ENCODE measurements around the gene ALKBH5.

ALKBH5 gene

DNA sequence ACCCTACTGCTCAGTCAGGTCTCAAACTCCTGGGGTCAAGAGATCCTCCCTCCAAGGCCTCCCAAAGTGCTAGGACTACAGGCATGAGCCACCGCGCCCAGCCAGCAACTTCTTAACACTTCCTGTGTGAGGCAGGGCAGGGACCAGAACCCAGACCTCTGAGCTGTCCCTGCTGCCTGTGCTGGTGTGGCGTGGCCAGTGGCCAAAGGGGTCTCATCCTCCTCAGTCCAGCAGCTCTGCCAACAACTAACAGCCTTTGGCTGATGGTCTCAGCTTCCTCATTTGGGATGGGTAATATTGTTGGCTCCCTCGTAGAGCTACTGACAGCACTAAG is 40.4 kb downstream of the ALKBH5 start:
- DNase-seq = no peak

DNA sequence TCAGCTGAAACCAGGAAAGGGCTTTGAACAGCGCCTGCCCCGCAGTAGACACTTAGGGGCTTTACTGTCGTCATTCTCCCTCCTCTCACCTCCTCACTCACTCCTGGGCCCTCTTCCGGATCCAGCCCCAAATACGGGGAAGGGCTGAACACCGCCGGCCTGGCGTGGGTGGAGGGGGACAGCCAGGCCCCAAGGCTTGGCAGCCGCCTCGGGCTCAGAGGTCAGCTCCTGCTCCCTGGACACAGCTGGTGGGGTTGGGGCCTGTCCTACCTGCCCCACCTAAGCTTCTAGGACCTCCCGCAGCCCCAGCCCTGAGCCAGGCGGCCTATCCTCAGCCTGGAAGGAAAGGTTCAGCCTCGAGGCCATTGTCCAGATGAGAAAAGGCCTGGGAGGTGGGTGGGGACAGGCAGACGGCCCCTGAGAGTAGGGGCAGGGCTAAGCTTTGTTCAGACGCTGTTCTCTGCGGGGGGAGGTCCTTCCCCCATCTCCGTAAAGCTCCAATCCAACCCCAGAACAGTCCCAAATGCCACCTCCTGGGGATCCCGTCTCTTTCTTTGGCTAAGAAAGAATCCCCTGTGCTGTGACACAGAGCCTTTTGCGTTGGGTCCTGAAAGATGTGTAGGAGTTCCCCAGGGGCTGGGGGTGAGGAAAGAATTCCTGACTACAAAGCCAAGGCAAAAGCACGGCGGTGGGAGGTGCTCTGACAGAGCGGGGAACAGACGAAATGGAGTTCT is 40.9 kb downstream of the ALKBH5 start:
- DNase-seq = peak; percentile 76

DNA sequence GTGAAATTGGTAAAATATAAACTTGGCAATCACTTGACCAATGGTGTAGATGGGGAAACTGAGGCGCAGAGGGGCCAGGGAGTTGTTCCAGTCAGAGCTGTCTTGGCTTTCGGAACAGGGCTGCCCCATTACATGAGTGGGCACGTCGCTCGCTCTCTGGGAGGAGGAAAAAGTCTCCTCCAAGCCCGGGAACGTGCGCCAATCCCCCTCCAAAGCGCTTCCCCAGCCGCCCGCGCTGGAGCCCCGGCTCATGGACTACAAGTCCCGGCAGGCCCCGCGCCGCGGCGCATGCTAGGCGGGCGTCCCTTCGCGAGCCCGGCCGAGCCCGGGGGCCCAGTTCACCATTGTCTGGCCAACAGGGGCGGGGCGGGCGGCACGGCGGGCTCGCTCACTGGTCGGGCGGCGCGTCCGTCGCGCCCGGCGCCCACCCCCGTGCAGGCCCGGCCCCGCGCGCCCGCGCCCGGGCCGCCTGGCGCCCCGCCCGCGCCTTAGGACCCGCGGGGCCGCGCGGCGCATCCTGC is 41.6 kb downstream of the ALKBH5 start, which contains the start of gene LLGL1:
Gene LLGL1 (plus strand): TSS at position 515 of the 521 bp plus-strand sequence. CDS start 48 bp downstream, outside the sequence.
- DNase-seq = peak; percentile 95

DNA sequence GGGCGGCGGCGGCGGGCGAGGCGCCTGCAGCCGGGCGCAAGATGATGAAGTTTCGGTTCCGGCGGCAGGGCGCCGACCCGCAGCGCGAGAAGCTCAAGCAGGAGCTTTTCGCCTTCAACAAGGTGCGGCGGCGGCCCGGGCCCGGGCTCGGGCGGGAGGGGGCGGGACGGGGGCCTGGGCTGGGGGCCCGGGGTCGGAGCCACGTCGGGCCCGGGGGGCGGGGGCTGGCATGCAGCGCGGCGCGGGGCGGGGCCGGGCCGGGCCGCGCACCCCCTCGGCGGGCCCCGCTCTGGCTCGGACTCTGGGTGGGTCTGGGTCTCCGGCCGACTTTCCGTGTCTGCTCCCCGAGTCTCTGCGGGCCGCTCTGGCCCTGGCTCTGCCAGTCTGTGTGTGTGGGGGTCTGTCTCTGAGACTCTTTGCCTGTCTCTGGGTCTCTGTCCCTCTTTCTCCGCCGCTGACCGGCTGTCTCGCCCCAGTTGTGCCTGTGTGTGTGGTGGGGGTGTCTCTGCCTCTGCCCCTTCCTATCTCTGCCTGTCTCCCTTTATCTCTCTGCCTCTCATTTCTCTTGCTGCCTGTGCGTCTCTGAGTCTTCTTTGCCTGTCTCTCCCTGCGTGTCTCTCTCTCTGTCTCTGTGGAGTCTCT is 42.1 kb downstream of the ALKBH5 start:
- peak; percentile 7 for DNase-seq

DNA sequence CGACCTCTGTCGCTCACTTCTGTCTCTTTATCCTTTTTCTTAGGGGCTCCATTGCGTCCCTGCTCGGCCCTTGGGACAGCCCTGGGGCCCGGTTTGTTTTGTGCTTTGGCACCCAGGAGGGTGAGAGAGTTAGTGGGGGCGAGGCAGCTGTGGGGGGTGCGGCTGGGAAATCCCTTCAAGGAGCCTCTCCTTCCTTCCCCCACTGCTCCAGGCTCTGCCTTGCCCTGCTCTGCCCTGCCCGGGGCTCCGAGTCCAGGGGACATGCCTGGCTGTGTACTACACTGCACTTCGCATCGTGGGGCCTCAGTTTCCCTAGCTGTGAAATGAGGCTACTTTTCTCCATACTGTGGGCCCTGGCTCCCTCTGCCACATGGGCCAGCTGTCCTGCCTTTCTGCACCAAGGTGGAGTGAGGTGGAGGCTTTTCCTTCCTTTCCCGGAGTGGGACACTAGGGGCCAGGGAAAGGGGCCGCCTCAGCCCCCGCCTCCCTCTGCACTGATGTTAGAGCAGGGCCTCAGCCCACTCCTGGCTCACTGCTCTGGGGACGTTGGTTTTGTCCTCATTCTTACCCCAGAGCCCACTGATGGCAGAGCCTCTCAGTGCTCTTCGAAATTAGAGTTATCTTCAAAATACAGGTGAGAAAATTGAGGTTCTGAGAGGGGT is 42.8 kb downstream of the ALKBH5 start:
- DNase-seq = no peak

DNA sequence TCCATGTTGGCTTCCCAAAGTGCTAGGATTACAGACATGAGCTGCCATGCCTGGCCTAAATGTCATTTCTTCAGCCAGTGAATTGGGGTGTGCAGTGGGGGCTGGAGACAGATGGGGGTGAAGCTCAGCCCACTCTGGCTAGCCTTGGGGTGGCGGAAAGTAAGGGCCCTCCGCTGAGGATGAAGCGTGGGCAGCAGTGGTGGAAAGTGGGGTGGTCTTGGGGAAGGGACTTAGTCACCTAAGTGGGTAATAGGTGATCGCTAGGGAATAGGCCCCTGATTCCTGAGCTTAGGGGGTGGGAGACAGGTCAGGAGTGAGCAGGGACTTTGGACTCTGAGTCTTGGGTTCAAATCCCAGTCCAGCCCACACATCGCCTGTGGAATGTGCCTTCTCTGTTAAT is 44.0 kb downstream of the ALKBH5 start:
- no peak for DNase-seq

DNA sequence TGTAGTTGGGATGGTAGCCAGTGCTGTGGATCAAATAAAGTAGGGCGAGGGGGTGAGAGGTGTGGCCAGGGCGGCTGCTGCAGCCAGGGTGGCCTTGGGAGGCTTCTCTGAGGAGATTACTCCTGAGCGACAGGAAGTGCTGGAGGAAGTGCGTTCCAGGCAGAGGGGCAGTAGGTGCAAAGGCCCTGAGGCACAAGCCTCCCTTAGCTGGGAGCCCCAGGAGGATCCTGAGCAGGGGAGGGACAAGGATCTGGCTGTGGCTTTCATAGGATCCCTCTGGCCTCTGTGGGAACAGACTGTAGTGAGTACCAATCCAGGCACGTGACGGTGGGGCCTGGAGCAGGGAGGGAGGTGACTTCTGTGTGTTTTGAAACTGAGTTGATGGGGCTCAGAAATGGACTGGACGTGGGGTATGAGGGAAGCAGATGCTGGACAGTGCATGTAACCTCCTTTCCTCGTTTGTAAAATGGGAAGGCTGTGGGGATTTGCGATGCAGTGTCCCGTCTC is 44.6 kb downstream of the ALKBH5 start:
- no peak for DNase-seq

DNA sequence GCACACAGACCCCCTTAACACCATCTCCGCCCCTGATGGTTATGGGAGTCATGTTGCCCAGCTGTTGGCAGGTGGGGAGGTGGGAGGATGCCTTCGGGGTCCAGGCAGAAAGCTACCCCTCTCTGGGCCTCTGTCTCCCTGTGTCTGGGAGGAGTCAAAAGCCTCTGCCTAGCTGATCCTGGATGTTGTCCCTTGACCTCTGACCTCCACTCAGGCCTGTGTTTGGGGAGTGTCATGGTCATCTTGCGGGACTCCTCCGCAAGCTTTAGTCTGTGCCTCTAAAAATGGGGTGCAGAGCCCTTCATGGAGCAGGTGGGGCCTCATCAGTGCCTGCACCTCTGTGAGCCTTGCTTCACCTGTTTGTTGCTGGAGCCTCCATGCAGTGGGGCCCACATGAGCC is 45.6 kb downstream of the ALKBH5 start:
- DNase-seq = no peak

DNA sequence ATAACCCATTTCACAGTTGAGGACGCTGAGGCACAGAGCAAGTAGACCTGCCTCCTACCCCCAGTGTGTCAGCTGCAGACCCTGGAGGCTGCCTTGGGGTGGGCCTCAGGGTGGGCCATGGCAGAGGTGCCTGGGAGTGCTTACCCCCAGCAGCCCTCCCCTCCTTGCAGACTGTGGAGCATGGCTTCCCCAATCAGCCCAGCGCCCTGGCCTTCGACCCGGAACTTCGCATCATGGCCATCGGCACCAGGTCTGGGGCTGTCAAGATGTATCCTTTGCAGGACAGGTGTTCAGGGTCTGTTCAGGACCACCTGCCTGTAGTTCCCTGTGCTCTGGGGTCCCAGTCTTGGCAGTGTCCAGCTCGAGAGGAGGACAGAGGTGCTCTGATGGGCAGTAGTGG is 46.1 kb downstream of the ALKBH5 start:
- DNase-seq = no peak

DNA sequence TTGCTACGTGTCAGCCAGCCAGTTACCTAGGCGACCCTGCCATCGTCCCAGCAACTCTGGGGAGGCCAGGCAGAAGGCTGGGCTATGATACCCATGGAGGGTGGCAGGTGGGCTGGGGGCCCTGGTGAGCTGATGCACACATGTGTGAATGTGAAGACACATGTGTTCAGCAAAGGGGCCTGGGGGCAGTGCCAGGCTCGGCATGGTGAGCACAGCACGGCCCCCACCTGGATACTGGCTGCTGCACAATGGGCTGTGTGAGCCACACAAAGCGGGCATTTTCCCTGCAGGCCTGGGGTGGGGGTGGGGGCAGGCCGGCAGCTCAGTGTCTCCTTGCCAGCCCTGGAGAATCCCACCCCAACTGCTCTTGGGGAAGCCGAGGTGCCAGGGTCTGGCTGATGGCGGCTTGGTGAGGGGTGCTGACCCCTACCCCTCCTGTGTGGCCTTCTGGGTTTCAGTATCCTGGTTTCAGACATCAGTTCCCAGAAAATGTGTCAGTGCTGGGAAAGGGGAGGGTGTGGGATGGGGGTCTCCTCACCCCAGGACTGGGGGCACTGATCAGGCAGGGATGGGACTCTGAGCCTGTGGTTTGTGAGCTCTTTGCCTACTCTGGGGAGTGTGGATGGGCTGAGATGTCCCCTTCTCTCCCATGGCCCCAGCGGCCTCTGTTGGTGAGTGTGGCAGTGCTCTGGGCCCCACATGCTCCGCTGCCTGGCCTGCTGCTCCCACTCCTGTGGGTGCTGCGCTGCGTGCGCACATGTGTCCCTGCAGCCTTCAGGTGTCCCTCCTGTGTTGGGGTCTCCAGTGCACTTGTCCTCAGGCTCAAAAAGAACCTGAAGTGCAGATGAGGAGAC is 46.9 kb downstream of the ALKBH5 start:
- no peak for DNase-seq

DNA sequence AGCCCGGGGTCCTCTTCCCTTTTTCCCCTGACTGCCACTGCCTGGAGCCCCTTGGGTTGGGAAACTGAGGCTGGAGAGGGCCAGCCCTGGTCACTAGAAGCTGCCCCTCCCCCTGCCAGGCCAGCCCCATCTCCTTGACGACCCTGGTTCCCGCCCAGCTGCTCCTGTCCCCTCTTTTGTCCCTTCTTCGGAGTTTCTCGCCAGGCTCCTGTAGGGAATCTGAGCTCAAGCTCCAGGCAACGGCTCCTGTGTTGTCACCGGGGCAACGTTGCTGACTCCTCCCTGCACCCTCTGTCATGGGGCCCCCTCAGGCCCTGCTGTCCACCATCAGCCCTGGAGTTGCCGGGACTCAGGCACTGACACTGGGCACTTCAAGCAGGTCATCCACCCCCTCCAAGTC is 47.5 kb downstream of the ALKBH5 start:
- no peak for DNase-seq

DNA sequence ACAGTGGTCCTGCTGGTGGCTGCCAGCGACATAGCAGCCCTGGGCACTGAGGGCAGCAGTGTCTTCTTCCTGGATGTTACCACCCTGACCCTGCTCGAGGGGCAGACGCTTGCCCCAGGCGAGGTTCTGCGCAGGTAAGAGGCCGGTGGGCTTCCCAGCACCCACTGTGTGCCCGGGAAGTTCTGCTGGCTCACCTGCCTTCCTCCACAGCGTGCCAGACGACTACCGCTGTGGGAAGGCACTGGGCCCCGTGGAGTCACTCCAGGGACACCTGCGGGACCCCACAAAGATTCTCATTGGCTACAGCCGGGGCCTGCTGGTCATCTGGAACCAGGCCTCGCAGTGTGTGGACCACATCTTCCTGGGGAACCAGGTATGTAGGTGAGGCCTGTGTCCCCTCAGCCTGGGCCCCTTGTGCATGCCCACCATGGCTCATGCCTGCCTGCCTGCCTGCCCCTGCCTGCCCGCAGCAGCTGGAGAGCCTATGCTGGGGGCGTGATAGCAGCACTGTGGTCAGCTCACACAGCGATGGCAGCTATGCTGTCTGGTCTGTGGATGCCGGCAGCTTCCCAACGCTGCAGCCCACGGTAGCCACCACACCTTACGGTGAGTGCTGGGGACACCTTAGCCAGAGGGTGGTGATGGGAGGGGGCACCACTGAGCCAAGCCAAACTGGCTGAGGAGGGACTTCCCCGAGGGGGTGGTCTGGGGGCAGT is 50.3 kb downstream of the ALKBH5 start:
- no peak for DNase-seq

DNA sequence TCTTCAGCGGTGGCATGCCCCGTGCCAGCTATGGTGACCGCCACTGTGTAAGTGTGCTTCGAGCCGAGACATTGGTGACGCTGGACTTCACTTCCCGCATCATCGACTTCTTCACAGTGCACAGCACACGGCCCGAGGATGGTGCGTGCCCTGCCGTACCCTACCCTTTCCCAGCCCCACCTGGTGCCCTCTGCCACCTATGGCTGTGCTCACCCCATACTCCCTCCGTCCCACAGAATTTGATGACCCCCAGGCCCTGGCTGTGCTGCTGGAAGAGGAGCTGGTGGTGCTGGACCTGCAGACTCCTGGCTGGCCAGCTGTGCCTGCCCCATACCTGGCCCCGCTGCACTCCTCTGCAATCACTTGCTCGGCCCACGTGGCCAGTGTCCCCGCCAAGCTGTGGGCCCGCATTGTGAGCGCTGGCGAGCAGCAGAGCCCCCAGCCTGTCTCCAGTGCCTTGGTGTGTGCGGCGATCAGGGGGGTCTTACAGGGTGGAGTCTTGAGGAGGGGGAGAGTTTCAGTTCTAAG is 51.3 kb downstream of the ALKBH5 start:
- DNase-seq = no peak

DNA sequence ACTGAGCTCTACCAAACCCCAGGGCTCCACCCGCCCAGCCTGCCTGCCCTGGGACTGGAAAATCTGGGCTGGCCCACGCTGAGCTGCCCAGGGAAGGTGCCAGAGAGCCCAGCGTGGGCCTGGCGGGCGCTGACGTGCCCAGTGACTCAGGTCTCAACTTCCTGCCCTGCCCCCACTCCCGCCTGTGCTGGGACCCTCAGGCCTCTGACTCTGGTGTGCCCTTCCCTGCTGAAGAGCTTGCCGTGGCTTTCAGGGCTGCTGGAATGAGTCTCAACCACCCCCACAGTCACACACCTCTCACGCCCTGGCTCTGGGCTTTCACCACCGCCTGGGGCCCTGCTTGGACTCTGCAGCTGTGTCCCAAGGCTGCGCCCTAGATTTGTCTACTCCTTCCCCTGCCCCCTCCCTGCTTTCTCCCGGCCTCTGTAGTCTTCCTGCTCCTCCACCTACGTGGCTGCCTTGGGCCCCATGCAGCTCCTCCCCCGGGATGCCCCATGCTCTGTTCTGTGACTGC is 52.2 kb downstream of the ALKBH5 start:
- peak; percentile 31 for DNase-seq

DNA sequence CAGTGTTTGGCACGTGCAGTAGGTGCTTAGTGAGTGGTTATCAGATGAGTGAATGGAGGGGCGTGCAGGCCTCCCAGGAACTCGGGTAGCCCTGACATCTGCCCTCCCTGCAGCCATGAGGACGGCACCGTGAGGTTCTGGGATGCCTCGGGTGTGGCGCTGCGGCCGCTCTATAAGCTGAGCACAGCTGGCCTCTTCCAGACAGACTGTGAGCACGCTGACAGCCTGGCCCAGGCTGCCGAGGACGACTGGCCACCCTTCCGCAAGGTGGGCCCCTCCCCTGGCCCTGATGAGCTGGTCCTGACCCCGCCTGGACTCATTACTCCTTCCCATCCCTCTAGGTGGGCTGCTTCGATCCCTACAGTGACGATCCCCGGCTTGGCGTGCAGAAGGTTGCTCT is 52.9 kb downstream of the ALKBH5 start:
- no peak for DNase-seq

DNA sequence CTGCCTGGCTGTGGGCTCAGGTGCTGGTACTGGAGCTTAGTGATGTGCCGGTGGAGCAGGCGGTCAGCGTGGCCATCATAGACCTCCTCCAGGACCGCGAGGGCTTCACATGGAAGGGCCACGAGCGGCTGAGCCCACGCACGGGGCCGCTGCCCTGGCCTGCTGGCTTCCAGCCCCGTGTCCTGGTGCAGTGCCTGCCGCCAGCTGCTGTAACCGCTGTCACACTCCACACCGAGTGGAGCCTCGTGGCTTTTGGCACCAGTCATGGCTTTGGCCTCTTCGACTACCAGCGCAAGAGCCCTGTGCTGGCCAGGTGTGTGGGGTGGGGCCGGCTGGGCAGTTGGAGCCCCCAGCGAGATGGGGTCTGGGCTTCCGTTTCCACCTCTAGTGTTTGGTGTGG is 53.8 kb downstream of the ALKBH5 start:
- no peak for DNase-seq

DNA sequence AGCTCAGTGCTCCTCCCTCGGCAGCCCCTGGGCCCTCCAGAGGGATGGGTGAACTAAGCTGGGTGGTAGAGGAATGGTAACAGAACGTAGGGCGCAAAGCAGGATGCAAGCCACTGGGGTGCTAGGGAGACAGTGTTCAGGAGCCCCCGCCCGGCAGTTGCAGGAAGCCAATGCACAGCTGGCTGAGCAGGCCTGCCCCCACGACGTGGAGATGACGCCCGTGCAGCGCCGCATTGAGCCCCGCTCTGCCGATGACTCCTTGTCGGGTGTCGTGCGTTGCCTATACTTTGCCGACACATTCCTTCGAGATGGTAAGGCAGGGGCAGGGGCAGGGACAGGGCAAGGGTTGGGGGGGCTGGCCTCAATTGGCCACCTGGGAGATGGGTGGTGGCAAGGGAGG is 54.7 kb downstream of the ALKBH5 start:
- DNase-seq = no peak

DNA sequence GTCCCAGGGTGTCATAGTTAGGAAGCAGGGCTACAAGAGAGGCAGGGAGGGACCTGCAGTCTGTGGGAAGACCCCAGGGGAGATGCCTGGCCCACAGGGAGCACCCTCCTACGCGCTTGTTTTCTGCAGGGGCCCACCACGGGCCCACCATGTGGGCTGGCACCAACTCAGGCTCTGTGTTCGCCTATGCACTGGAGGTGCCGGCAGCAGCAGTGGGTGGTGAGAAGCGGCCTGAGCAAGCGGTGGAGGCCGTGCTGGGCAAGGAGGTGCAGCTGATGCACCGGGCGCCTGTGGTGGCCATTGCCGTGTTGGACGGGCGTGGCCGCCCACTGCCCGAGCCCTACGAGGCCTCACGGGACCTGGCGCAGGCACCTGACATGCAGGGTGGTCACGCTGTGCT is 56.8 kb downstream of the ALKBH5 start:
- no peak for DNase-seq

DNA sequence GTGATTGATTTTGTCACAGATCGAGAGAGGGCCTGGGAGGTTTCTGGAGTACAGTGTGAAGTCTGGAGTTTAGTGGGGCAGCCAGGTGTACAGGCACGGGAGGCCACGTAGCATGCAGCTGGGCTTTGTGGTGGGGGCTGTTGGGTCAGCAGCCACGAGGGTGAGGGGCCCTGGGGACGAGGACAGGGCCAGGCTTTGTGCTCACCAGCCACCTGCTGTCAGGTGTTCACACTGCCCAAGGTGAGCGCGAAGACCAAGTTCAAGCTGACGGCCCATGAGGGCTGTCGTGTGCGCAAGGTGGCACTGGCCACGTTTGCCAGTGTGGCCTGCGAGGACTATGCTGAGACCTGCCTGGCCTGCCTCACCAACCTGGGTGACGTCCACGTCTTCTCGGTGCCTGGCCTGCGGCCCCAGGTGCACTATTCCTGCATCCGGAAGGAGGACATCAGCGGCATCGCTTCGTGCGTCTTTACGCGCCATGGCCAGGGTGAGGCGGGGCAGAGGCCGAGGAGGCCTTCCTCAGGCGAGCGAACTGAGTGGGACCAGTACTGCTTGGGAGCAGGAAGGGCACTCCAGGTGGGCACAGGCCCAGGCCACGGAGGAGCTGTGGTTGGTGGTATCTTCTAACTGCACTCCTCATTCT is 57.7 kb downstream of the ALKBH5 start:
- no peak for DNase-seq

DNA sequence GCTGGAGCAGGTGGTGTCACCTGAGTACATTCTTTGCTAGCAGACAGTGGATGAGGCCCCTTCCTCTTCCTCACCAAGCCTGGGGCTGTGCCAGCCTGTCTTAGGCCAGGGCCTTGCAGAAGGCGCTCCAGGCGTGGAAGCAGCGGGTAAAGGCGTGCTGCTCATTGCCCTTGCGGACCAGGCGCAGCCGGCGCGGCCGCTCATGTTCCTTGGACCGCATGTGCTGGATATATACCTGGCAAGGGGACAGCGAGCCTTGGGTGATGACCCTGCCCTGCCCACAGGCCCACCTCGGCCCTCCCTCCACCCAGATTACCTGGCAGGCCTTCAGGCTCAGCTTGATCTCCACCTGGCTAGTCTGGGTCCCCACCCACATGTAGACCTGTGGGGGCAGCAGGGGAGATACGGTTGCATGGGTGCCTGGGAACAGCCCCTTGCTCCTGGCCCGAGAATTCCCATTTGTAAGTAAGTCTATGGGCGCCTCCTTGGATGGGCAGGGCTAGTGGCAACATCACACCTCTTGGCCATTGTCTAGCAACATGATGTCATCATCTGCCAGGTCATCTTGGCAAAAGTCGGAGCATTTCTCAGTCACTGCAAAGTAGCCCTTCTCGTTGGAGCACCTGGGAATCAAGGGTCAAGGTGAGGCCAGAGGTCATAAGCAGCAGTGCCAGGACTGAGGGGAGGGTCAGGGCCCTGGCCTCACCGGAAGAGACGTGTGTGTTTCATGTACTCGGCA is 61.6 kb downstream of the ALKBH5 start:
- no peak for DNase-seq

Data from fibroblast of skin of back (primary cell).